ENCODE measurements around the gene SCYL2.
"Not testable (repeated sequence)": the region's sequence is repeated elsewhere in the genome, so short reads cannot be mapped to it uniquely, and the experiment has no call there.

Gene SCYL2

GRCh38 chr12:100266835-100267602 lies at the start of gene SCYL2, which contains the start of gene DEPDC4:
TSS of gene SCYL2 (plus strand) at chr12:100267177. CDS start at chr12:100282971, 15,794 bp downstream.
TSS of gene DEPDC4 (minus strand) at chr12:100267079. CDS start at chr12:100267076, 3 bp downstream.
- H3K9ac ChIP-seq (ENCODE audit: low read depth in 1 of 2, low read length in 2 of 2): peak within 1 kb of the TSS; percentile 95 to 99
- H3K27ac ChIP-seq (ENCODE audit: low read depth in 2 of 2, low read length in 2 of 2): peak within 1 kb of the TSS; percentile 97 to 99
- no peaks in the 10 kb centered on the region for H3K36me3 ChIP-seq (ENCODE audit: control insufficient read depth in 2 of 2, insufficient read depth in 2 of 2, low read length in 2 of 2)
- no peaks in the 10 kb centered on the region for H3K27me3 ChIP-seq (ENCODE audit: control insufficient read depth in 2 of 2, insufficient read depth in 2 of 2, low read length in 2 of 2)
- peak within 1 kb of the TSS; percentile 83 to 92 for H3K4me3 ChIP-seq (ENCODE audit: low read length in 2 of 2)
- no peaks in the 10 kb centered on the region for H3K9me3 ChIP-seq (ENCODE audit: control insufficient read depth in 2 of 2, low read length in 2 of 2)
- peaks cover 16 to 19% of the 10 kb centered on the region in 2 donors for H3K4me1 ChIP-seq (ENCODE audit: control insufficient read depth in 2 of 2, insufficient read depth in 2 of 2, low read length in 2 of 2)

GRCh38 chr12:100219328-100220109 lies 47.5 kb upstream of the SCYL2 start:
- no peak overlapping the region for H3K27ac ChIP-seq (ENCODE audit: low read depth in 2 of 2, low read length in 2 of 2)
- no peak overlapping the region for H3K9ac ChIP-seq (ENCODE audit: low read depth in 1 of 2, low read length in 2 of 2)
- no peaks in the 10 kb centered on the region for H3K4me1 ChIP-seq (ENCODE audit: control insufficient read depth in 2 of 2, insufficient read depth in 2 of 2, low read length in 2 of 2)
- peaks cover 16 to 17% of the 10 kb centered on the region in 2 donors for H3K36me3 ChIP-seq (ENCODE audit: control insufficient read depth in 2 of 2, insufficient read depth in 2 of 2, low read length in 2 of 2)
- H3K9me3 ChIP-seq (ENCODE audit: control insufficient read depth in 2 of 2, low read length in 2 of 2): no peaks in the 10 kb centered on the region
- no peaks in the 10 kb centered on the region for H3K27me3 ChIP-seq (ENCODE audit: control insufficient read depth in 2 of 2, insufficient read depth in 2 of 2, low read length in 2 of 2)
- no peak overlapping the region for H3K4me3 ChIP-seq (ENCODE audit: low read length in 2 of 2)

GRCh38 chr12:100221523-100221922 lies 45.5 kb upstream of the SCYL2 start:
- peaks cover 21 to 24% of the 10 kb centered on the region in 2 donors for H3K36me3 ChIP-seq (ENCODE audit: control insufficient read depth in 2 of 2, insufficient read depth in 2 of 2, low read length in 2 of 2)
- no peak overlapping the region for H3K4me3 ChIP-seq (ENCODE audit: low read length in 2 of 2)
- H3K9me3 ChIP-seq (ENCODE audit: control insufficient read depth in 2 of 2, low read length in 2 of 2): no peaks in the 10 kb centered on the region
- H3K27ac ChIP-seq (ENCODE audit: low read depth in 2 of 2, low read length in 2 of 2): no peak overlapping the region
- no peaks in the 10 kb centered on the region for H3K27me3 ChIP-seq (ENCODE audit: control insufficient read depth in 2 of 2, insufficient read depth in 2 of 2, low read length in 2 of 2)
- H3K9ac ChIP-seq (ENCODE audit: low read depth in 1 of 2, low read length in 2 of 2): no peak overlapping the region
- no peaks in the 10 kb centered on the region for H3K4me1 ChIP-seq (ENCODE audit: control insufficient read depth in 2 of 2, insufficient read depth in 2 of 2, low read length in 2 of 2)

DNA sequence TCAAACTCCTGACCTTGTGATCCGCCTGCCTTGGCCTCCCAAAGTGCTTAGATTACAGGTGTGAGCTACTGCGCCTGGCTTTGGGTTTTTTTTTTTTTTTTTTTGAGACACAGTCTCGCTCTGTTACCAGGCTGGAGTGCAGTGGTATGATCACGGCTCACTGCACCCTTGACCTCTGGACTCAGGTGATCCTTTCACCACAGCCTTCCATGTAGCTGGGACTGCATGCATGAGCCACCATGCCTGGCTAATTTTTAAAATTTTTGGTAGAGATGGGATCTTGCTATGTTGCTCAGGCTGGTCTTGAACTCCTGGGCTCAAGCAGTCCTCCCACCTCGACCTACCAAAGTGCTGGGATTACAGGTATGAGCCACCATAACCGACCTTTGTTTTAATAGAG lies 44.8 kb upstream of the SCYL2 start:
- not testable (repeated sequence) for H3K9me3 ChIP-seq (ENCODE audit: control insufficient read depth in 2 of 2, low read length in 2 of 2); H3K9ac ChIP-seq (ENCODE audit: low read depth in 1 of 2, low read length in 2 of 2); H3K4me1 ChIP-seq (ENCODE audit: control insufficient read depth in 2 of 2, insufficient read depth in 2 of 2, low read length in 2 of 2); H3K27me3 ChIP-seq (ENCODE audit: control insufficient read depth in 2 of 2, insufficient read depth in 2 of 2, low read length in 2 of 2); H3K4me3 ChIP-seq (ENCODE audit: low read length in 2 of 2); H3K27ac ChIP-seq (ENCODE audit: low read depth in 2 of 2, low read length in 2 of 2)
- peaks cover 21 to 24% of the 10 kb centered on the region in 2 donors for H3K36me3 ChIP-seq (ENCODE audit: control insufficient read depth in 2 of 2, insufficient read depth in 2 of 2, low read length in 2 of 2)

- H3K9me3 ChIP-seq (ENCODE audit: control insufficient read depth in 2 of 2, low read length in 2 of 2): no peaks in the 10 kb centered on the region
- peaks cover 12 to 16% of the 10 kb centered on the region in 2 donors for H3K36me3 ChIP-seq (ENCODE audit: control insufficient read depth in 2 of 2, insufficient read depth in 2 of 2, low read length in 2 of 2)
Observed at GRCh38 chr12:100225491-100225890, 41.5 kb upstream of the SCYL2 start.

DNA sequence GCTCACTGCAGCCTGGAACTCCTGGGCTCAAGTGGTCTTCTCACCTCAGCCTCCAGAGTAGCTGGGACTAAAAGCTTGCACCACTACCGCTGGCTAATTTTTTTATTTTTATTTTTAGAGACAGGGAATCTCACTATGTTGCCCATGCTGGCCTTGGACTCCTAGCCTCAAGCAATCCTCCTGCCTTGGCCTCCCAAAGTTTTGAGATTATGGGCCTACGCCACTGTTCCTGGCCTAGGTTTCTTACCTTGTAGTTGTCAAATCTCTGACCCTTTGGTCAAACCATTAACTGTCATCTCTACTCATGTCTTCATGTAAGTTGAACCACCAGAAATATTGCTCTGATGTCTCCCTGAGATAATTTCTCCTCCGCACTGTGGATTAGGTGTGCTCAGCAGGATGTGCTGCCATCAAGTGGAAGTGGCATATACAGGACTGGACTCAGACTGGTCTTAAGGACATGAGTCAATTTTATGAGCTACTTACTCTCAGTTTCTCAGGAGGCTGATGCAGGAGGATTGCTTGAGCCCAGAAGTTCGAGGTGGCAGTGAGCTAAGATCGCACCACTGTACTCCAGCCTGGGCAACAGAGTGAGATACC lies 37.8 kb upstream of the SCYL2 start:
- Histone ChIP-seq H3K4me3 (ENCODE audit: low read length in 2 of 2) (no peak overlapping the region), H3K36me3 (ENCODE audit: control insufficient read depth in 2 of 2, insufficient read depth in 2 of 2, low read length in 2 of 2) (peaks cover 9 to 10% of the 10 kb centered on the region in 2 donors), H3K9ac (ENCODE audit: low read depth in 1 of 2, low read length in 2 of 2) (no peak overlapping the region), H3K27me3 (ENCODE audit: control insufficient read depth in 2 of 2, insufficient read depth in 2 of 2, low read length in 2 of 2) (no peaks in the 10 kb centered on the region), H3K27ac (ENCODE audit: low read depth in 2 of 2, low read length in 2 of 2) (no peak overlapping the region), H3K4me1 (ENCODE audit: control insufficient read depth in 2 of 2, insufficient read depth in 2 of 2, low read length in 2 of 2) (peaks cover 0 to 4% of the 10 kb centered on the region in 2 donors), H3K9me3 (ENCODE audit: control insufficient read depth in 2 of 2, low read length in 2 of 2) (no peaks in the 10 kb centered on the region)

More at GRCh38 chr12:100225491-100225890, 41.5 kb upstream of the SCYL2 start:
- H3K4me1 ChIP-seq (ENCODE audit: control insufficient read depth in 2 of 2, insufficient read depth in 2 of 2, low read length in 2 of 2): no peaks in the 10 kb centered on the region
- H3K27me3 ChIP-seq (ENCODE audit: control insufficient read depth in 2 of 2, insufficient read depth in 2 of 2, low read length in 2 of 2): no peaks in the 10 kb centered on the region
- H3K9ac ChIP-seq (ENCODE audit: low read depth in 1 of 2, low read length in 2 of 2): no peak overlapping the region
- H3K27ac ChIP-seq (ENCODE audit: low read depth in 2 of 2, low read length in 2 of 2): no peak overlapping the region
- H3K4me3 ChIP-seq (ENCODE audit: low read length in 2 of 2): no peak overlapping the region

GRCh38 chr12:100229876-100230275 lies 37.1 kb upstream of the SCYL2 start:
- no peak overlapping the region for H3K9ac ChIP-seq (ENCODE audit: low read depth in 1 of 2, low read length in 2 of 2)
- no peaks in the 10 kb centered on the region for H3K27me3 ChIP-seq (ENCODE audit: control insufficient read depth in 2 of 2, insufficient read depth in 2 of 2, low read length in 2 of 2)
- no peak overlapping the region for H3K27ac ChIP-seq (ENCODE audit: low read depth in 2 of 2, low read length in 2 of 2)
- peaks cover 6 to 9% of the 10 kb centered on the region in 2 donors for H3K36me3 ChIP-seq (ENCODE audit: control insufficient read depth in 2 of 2, insufficient read depth in 2 of 2, low read length in 2 of 2)
- no peaks in the 10 kb centered on the region for H3K9me3 ChIP-seq (ENCODE audit: control insufficient read depth in 2 of 2, low read length in 2 of 2)
- H3K4me3 ChIP-seq (ENCODE audit: low read length in 2 of 2): no peak overlapping the region
- peaks cover 5% of the 10 kb centered on the region in 2 donors for H3K4me1 ChIP-seq (ENCODE audit: control insufficient read depth in 2 of 2, insufficient read depth in 2 of 2, low read length in 2 of 2)

- H3K9ac ChIP-seq (ENCODE audit: low read depth in 1 of 2, low read length in 2 of 2); H3K4me3 ChIP-seq (ENCODE audit: low read length in 2 of 2); H3K4me1 ChIP-seq (ENCODE audit: control insufficient read depth in 2 of 2, insufficient read depth in 2 of 2, low read length in 2 of 2); H3K9me3 ChIP-seq (ENCODE audit: control insufficient read depth in 2 of 2, low read length in 2 of 2); H3K27me3 ChIP-seq (ENCODE audit: control insufficient read depth in 2 of 2, insufficient read depth in 2 of 2, low read length in 2 of 2); H3K27ac ChIP-seq (ENCODE audit: low read depth in 2 of 2, low read length in 2 of 2); H3K36me3 ChIP-seq (ENCODE audit: control insufficient read depth in 2 of 2, insufficient read depth in 2 of 2, low read length in 2 of 2): not testable (repeated sequence)
Observed at GRCh38 chr12:100231873-100232272, 35.1 kb upstream of the SCYL2 start.

GRCh38 chr12:100234166-100234565 lies 32.8 kb upstream of the SCYL2 start:
- no peaks in the 10 kb centered on the region for H3K36me3 ChIP-seq (ENCODE audit: control insufficient read depth in 2 of 2, insufficient read depth in 2 of 2, low read length in 2 of 2)
- H3K4me3 ChIP-seq (ENCODE audit: low read length in 2 of 2): no peak overlapping the region
- no peaks in the 10 kb centered on the region for H3K9me3 ChIP-seq (ENCODE audit: control insufficient read depth in 2 of 2, low read length in 2 of 2)
- no peak overlapping the region for H3K9ac ChIP-seq (ENCODE audit: low read depth in 1 of 2, low read length in 2 of 2)
- peaks cover 5% of the 10 kb centered on the region in 2 donors for H3K4me1 ChIP-seq (ENCODE audit: control insufficient read depth in 2 of 2, insufficient read depth in 2 of 2, low read length in 2 of 2)
- no peaks in the 10 kb centered on the region for H3K27me3 ChIP-seq (ENCODE audit: control insufficient read depth in 2 of 2, insufficient read depth in 2 of 2, low read length in 2 of 2)
- H3K27ac ChIP-seq (ENCODE audit: low read depth in 2 of 2, low read length in 2 of 2): no peak overlapping the region

Data from mucosa of rectum (tissue), 2 donors.